ENCODE measurements around the gene ADAM12. TPM values are rescaled to one million over a fixed set of nuclear protein-coding genes. Genes with fewer than 3 reads are reported as not detected.

Gene ADAM12
- total and polyA plus RNA-seq, 10 of the 15 experiments (the other 5 are each of a cell fraction or from before 2014, with no cell fraction given), result under 0.01 to 0.62 (median 0.04) TPM; not detected in 5

GRCh38 chr10:126352453-126352852 lies 35.8 kb downstream of the ADAM12 start:
- Histone ChIP-seq H3K27me3 (replicated peaks in 1 of 2; ENCODE audit: control insufficient read depth in 2 of 2, insufficient read depth in 2 of 2, low read length in 1 of 2) (no peaks in the 10 kb centered on the region), H3K36me3 (ENCODE audit: control insufficient read depth in 2 of 2, insufficient read depth in 2 of 2, low read length in 1 of 2) (no peaks in the 10 kb centered on the region), H4K20me1 (ENCODE audit: control insufficient read depth, insufficient read depth) (no peaks in the 10 kb centered on the region), H3K4me3 (no peak overlapping the region), H3K79me2 (ENCODE audit: control insufficient read depth, insufficient read depth, low read length) (no peaks in the 10 kb centered on the region), H3K9me3 (replicated peaks; ENCODE audit: control insufficient read depth, insufficient read depth, low read length) (no peaks in the 10 kb centered on the region), H3K4me1 (ENCODE audit: control insufficient read depth, insufficient read depth, low read length) (no peaks in the 10 kb centered on the region), H3K4me2 (ENCODE audit: control insufficient read depth, insufficient read depth) (no peak overlapping the region), H3K27ac (ENCODE audit: control insufficient read depth, insufficient read depth) (no peak overlapping the region), H2AFZ (ENCODE audit: control insufficient read depth, low read depth, low read length) (no peak overlapping the region), H3K9ac (ENCODE audit: control insufficient read depth, insufficient read depth, low read length) (no peak overlapping the region)
- FAIRE-seq (no peak), DNase-seq (ENCODE audit: low read depth, low spot score) (no peak), ATAC-seq (no peak)
- ChIA-PET RAD21 (ENCODE audit: unreplicated experiment) (no interaction called here), SMC1A (ENCODE audit: uncharacterized antibody, unreplicated experiment) (no interaction called here), POLR2A (no interaction called here), CTCF (no interaction called here)
- in situ Hi-C loops (cut with MboI) (no loop called here), intact Hi-C loops (cut with micrococcal nuclease; ENCODE audit: unreplicated experiment) (no loop called here)
- TF ChIP-seq NR2C2 (IDR thresholded peaks at IDR 0.05; ENCODE audit: borderline replicate concordance, control insufficient read depth, insufficient read length, low read depth) (no peak), PKNOX1 (IDR thresholded peaks at IDR 0.05) (no peak), FOXK2 (IDR thresholded peaks at IDR 0.05) (no peak), STAT1 (conservative IDR thresholded peaks at IDR 0.05) (no peak), BCL11A (IDR thresholded peaks at IDR 0.05; ENCODE audit: low read depth, low read length) (no peak), SMAD5 (IDR thresholded peaks at IDR 0.05; ENCODE audit: low read depth) (no peak), BRCA1 (IDR thresholded peaks at IDR 0.05; ENCODE audit: low read depth, low read length) (no peak), YBX1 (IDR thresholded peaks at IDR 0.05) (no peak), BCLAF1 (IDR thresholded peaks at IDR 0.05) (no peak)
- WGBS (ENCODE audit: insufficient coverage, insufficient replicate concordance, low lambda C conversion rate, missing lambda C conversion rate), result 9% methylated on average over 4 of the region's 4 CpGs
- no TSS peak for BruUV-seq (replicated peaks)

Data from GM12878 (cell line).